CD14-positive monocyte (primary cell): ENCODE data around the gene IGF1. TPM values are rescaled to one million over a fixed set of nuclear protein-coding genes. Genes with fewer than 3 reads are reported as not detected.

Experiments
- DNase-seq, 3 donors: peaks; one replicate each; pipeline ENCODE4 v3.0.0-alpha.2; 2011 to 2022
- H2AFZ ChIP-seq: 2 replicates; pipeline ENCODE4 v1.6.0; 2012; ENCODE audit warnings: mild to moderate bottlenecking, low read depth, low read length, inconsistent platforms; ENCODE audit not compliant: insufficient read depth, poor library complexity, severe bottlenecking
- H3K27ac ChIP-seq, 2 donors: 1 replicate in 1 of 2; 2 replicates in 1 of 2; pipeline ENCODE4 v1.5.1; 2012 to 2013; ENCODE audit warnings: low read length in 2 of 2, control low read depth in 1 of 2, inconsistent platforms in 1 of 2, low read depth in 1 of 2, mild to moderate bottlenecking in 1 of 2
- H3K27me3 ChIP-seq, 2 donors: one replicate each; pipeline versions ENCODE4 v1.6.0 to v1.6.1; 2011 to 2013; ENCODE audit warnings: low read length in 2 of 2; ENCODE audit not compliant: control insufficient read depth in 2 of 2, insufficient read depth in 2 of 2
- H3K36me3 ChIP-seq, 2 donors: replicated peaks in 1 of 2; 1 replicate in 1 of 2; 2 replicates in 1 of 2; pipeline versions ENCODE4 v1.5.1 to v1.6.1; 2012 to 2013; ENCODE audit warnings: low read length in 2 of 2, control low read depth in 1 of 2, inconsistent platforms in 1 of 2, mild to moderate bottlenecking in 1 of 2; ENCODE audit not compliant: insufficient read depth in 2 of 2, control insufficient read depth in 1 of 2
- H3K4me1 ChIP-seq, 2 donors: 1 replicate in 1 of 2; 2 replicates in 1 of 2; pipeline versions ENCODE4 v1.5.1 to v1.6.1; 2012 to 2013; ENCODE audit warnings: low read length in 2 of 2, control low read depth in 1 of 2, inconsistent platforms in 1 of 2, mild to moderate bottlenecking in 1 of 2, moderate library complexity in 1 of 2; ENCODE audit not compliant: insufficient read depth in 2 of 2, control insufficient read depth in 1 of 2
- H3K4me2 ChIP-seq: replicated peaks from 2 replicates; pipeline ENCODE3; 2012; ENCODE audit warnings: low read length, moderate library complexity, mild to moderate bottlenecking; ENCODE audit not compliant: poor library complexity, severe bottlenecking; ENCODE audit errors: extremely low read depth
- H3K4me3 ChIP-seq, 3 experiments: fragments of 200-600 bp in 1 of 3; sonication (generic) in 1 of 3; replicated peaks in 1 of 3; 1 replicate in 2 of 3; 2 replicates in 1 of 3; pipeline ENCODE4 v1.5.1; 2011 to 2013; ENCODE audit warnings: low read length in 3 of 3, mild to moderate bottlenecking in 3 of 3, control low read depth in 2 of 3, low read depth in 2 of 3, inconsistent platforms in 1 of 3, moderate library complexity in 1 of 3
- H3K79me2 ChIP-seq: 2 replicates; pipeline ENCODE4 v1.6.0; 2012; ENCODE audit warnings: mild to moderate bottlenecking, control low read depth, inconsistent platforms, low read length, moderate library complexity; ENCODE audit not compliant: insufficient read depth
- H3K9ac ChIP-seq: 2 replicates; pipeline ENCODE4 v1.6.0; 2017; ENCODE audit warnings: low read length, mild to moderate bottlenecking; ENCODE audit not compliant: insufficient read depth, poor library complexity, severe bottlenecking
- H3K9me3 ChIP-seq, 2 donors: replicated peaks in 1 of 2; 1 replicate in 1 of 2; 2 replicates in 1 of 2; pipeline versions ENCODE4 v1.5.1 to v1.6.1; 2012 to 2013; ENCODE audit warnings: low read length in 2 of 2, control low read depth in 1 of 2; ENCODE audit not compliant: control insufficient read depth in 1 of 2, insufficient read depth in 1 of 2
- H4K20me1 ChIP-seq: 2 replicates; pipeline ENCODE4 v1.6.0; 2012; ENCODE audit warnings: mild to moderate bottlenecking, low read length, control low read depth, moderate library complexity; ENCODE audit not compliant: insufficient read depth
- H3K27ac Mint-ChIP-seq, 7 donors: one replicate each; pipeline ENCODE4 v1.8.0; 2020; ENCODE audit warnings: mild to moderate bottlenecking in 7 of 7, mixed read lengths in 7 of 7, moderate library complexity in 6 of 7, inconsistent platforms in 2 of 7
- H3K27me3 Mint-ChIP-seq, 3 donors: one replicate each; pipeline ENCODE4 v1.8.0; 2021 to 2022; ENCODE audit warnings: low read depth in 3 of 3, mild to moderate bottlenecking in 3 of 3, mixed read lengths in 3 of 3, moderate library complexity in 3 of 3, inconsistent platforms in 1 of 3
- H3K36me3 Mint-ChIP-seq, 2 donors: one replicate each; pipeline ENCODE4 v1.8.0; 2020; ENCODE audit warnings: mixed read lengths in 2 of 2, inconsistent platforms in 1 of 2, mild to moderate bottlenecking in 1 of 2
- H3K4me1 Mint-ChIP-seq: one replicate; pipeline ENCODE4 v1.8.0; 2020; ENCODE audit warnings: mild to moderate bottlenecking, mixed read lengths
- H3K4me3 Mint-ChIP-seq, 2 donors: one replicate each; pipeline ENCODE4 v1.8.0; 2020; ENCODE audit warnings: mild to moderate bottlenecking in 2 of 2, mixed read lengths in 2 of 2, moderate library complexity in 1 of 2
- H3K9me3 Mint-ChIP-seq, 7 donors: one replicate each; pipeline ENCODE4 v1.8.0; 2020 to 2022; ENCODE audit warnings: mixed read lengths in 7 of 7, mild to moderate bottlenecking in 6 of 7, moderate library complexity in 6 of 7, inconsistent platforms in 2 of 7
- CTCF ChIP-seq: fragments of 200-600 bp; IDR thresholded peaks from one replicate; pipeline ENCODE4 v1.8.0; 2022; ENCODE audit warnings: antibody characterized with exemption, mild to moderate bottlenecking
- WGBS: methylation state at CpG from one replicate; pipeline ENCODE4 v1.1.5; 2013; ENCODE audit warnings: missing lambda C conversion rate; ENCODE audit not compliant: insufficient coverage; 5-methylcytosine and 5-hydroxymethylcytosine counted together
- intact Hi-C, 2 donors: fragments of 100-400 bp; cut with micrococcal nuclease; formaldehyde crosslinking; loops; one replicate each; pipeline versions ENCODE4 v1.15.0 to v1.15.1; 2023
- polyA plus RNA-seq, 3 donors: library from polyadenylated mRNA; depleted of rRNA in 1 of 3; unstranded in 2 of 3; stranded (reverse) in 1 of 3; fragments of 300-500 nt in 2 of 3; fragments of >200 nt in 1 of 3; fragmentation: Illumina TruSeq in 2 of 3; gene quantifications; 1 replicate in 2 of 3; 2 replicates in 1 of 3; pipeline ENCODE4 v1.2.3, GENCODE V29; 2012 to 2021

IGF1 gene
- polyA plus RNA-seq, 3 donors: not detected

- Mint-ChIP-seq H3K27me3 (peaks cover 1 to 5% (median 3%) of the 10 kb centered on the region in 3 donors), H3K27ac (no peak overlapping the region)
- WGBS: 100% methylated on average over 1 of the region's 2 CpGs
Measured at GRCh38 chr12:102349079-102349478, 131.3 kb downstream of the IGF1 start.

GRCh38 chr12:102347811-102348210, 132.6 kb downstream of the IGF1 start:
- Histone ChIP-seq H3K27me3 (no peaks in the 10 kb centered on the region), H3K4me2 (no peak overlapping the region), H3K4me3 (no peak overlapping the region), H3K79me2 (no peaks in the 10 kb centered on the region), H3K4me1 (no peaks in the 10 kb centered on the region), H3K9me3 (no peaks in the 10 kb centered on the region), H3K27ac (no peak overlapping the region), H3K9ac (no peak overlapping the region), H3K36me3 (no peaks in the 10 kb centered on the region), H4K20me1 (no peaks in the 10 kb centered on the region), H2AFZ (no peak overlapping the region)
- WGBS: no CpG with 5 or more reads among the region's 4 CpGs
- no peaks in the 10 kb centered on the region for H3K36me3 Mint-ChIP-seq
- no peak for TF ChIP-seq CTCF
- no peak overlapping the region for H3K4me3 Mint-ChIP-seq
- H3K9me3 Mint-ChIP-seq: peaks cover 0 to 10% (median 6%) of the 10 kb centered on the region in 7 donors
- peaks cover 1 to 5% (median 3%) of the 10 kb centered on the region in 3 donors for H3K27me3 Mint-ChIP-seq
- H3K27ac Mint-ChIP-seq: no peak overlapping the region
- intact Hi-C loops: no loop called here
- DNase-seq: no peak
- no peaks in the 10 kb centered on the region for H3K4me1 Mint-ChIP-seq

More at GRCh38 chr12:102349079-102349478, 131.3 kb downstream of the IGF1 start:
- H3K36me3 ChIP-seq: no peaks in the 10 kb centered on the region
- no peak overlapping the region for H3K4me3 Mint-ChIP-seq
- no peaks in the 10 kb centered on the region for H3K79me2 ChIP-seq
- no peaks in the 10 kb centered on the region for H3K4me1 ChIP-seq
- no peak for DNase-seq
- H3K9ac ChIP-seq: no peak overlapping the region
- H3K36me3 Mint-ChIP-seq: no peaks in the 10 kb centered on the region
- no peak overlapping the region for H3K4me3 ChIP-seq
- H4K20me1 ChIP-seq: no peaks in the 10 kb centered on the region
- H3K4me2 ChIP-seq: no peak overlapping the region
- H3K4me1 Mint-ChIP-seq: no peaks in the 10 kb centered on the region
- no peaks in the 10 kb centered on the region for H3K27me3 ChIP-seq
- H3K9me3 ChIP-seq: peaks cover 1 to 7% of the 10 kb centered on the region in 2 donors
- intact Hi-C loops: no loop called here
- no peak for TF ChIP-seq CTCF
- H2AFZ ChIP-seq: no peak overlapping the region
- no peak overlapping the region for H3K27ac ChIP-seq
- H3K9me3 Mint-ChIP-seq: peaks cover 7 to 16% (median 9%) of the 10 kb centered on the region in 7 donors
